Measurements from ENCODE around the gene ADAM8. TPM values are rescaled to one million over a fixed set of nuclear protein-coding genes. Genes with fewer than 3 reads are reported as not detected.
A peak's percentile ranks its signal among the peaks of the same experiment; 100 is the strongest.

ADAM8 gene
- total RNA-seq, 1 experiment from 2014 or later = 16.8 TPM

DNA sequence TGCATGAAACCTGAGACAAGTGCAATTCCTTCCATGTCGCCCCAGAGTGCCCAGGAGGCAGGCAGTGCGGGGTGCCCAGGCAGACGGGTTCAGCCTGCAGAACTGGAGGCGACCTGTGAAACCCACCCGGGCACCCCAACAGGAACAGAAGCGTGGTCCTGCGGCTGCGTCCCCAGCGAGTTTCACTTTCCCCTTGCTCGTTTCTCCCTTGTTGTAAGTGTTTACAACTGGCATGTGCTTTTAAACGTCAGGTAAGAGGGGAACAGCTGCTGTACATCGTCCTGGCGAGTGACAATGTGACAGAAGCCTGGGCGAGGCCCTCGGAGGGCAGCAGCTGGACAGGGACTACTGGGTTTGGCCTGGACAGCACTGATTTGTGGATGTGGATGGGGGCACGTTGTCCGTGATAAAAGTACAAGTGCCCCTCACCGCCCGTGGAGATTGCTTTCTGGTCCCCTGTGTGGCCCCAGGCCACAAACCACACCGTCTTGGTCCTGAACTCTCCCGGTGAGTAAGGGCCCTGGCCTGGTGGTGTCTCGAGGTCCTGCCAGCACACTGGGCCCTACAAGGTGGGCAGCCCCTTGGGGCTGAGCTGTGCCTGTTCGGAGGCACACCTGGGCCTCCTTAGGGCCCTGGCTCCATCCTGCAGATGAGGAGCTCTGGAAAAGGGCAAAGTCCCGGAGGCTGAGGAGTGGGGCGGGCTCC, 35.0 kb downstream of the ADAM8 start:
- no peak overlapping the region for H3K4me3 ChIP-seq (ENCODE audit: low read depth, low read length)
- intact Hi-C loops (cut with micrococcal nuclease; ENCODE audit: unreplicated experiment) = no loop called here

DNA sequence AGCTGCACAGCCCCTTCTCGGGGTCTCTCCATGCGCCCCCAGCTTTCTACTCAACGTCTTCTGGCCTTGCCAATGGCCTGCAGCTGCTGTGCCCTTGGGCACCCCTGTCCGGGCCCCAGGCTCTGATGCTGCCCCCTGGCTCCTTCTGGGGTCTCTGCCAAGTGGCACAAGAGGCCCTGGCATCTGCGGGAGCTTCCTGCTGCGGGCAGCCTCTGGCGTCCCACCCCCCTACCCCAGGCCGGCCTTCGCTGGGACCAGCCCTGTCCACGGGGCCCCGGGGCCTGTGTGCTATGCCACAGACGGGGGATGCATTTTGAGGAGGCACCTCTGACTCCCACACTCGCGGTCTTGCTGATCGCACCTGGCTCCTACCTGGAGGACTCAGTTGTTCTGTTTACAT, 36.7 kb downstream of the ADAM8 start:
- Histone ChIP-seq H3K4me1 (peaks cover 25% of the 10 kb centered on the region), H3K9me3 (no peaks in the 10 kb centered on the region), H3K27me3 (replicated peaks; ENCODE audit: control insufficient read depth, insufficient read depth, low read length) (no peaks in the 10 kb centered on the region; the same call in none of the 2 replicates), H3K4me3 (ENCODE audit: low read depth, low read length) (no peak overlapping the region), H3K36me3 (ENCODE audit: control insufficient read depth, insufficient read depth, low read length) (no peaks in the 10 kb centered on the region)
- intact Hi-C loops (cut with micrococcal nuclease; ENCODE audit: unreplicated experiment) = no loop called here
- no peak for DNase-seq
- peaks cover 7% of the 10 kb centered on the region for H3K36me3 Mint-ChIP-seq (ENCODE audit: insufficient read depth, unreplicated experiment)
- ChIA-PET CTCF (no interaction called here), POLR2A (no interaction called here)
- H3K27ac Mint-ChIP-seq (ENCODE audit: unreplicated experiment) = no peak overlapping the region
- TF ChIP-seq, protein P1, sequence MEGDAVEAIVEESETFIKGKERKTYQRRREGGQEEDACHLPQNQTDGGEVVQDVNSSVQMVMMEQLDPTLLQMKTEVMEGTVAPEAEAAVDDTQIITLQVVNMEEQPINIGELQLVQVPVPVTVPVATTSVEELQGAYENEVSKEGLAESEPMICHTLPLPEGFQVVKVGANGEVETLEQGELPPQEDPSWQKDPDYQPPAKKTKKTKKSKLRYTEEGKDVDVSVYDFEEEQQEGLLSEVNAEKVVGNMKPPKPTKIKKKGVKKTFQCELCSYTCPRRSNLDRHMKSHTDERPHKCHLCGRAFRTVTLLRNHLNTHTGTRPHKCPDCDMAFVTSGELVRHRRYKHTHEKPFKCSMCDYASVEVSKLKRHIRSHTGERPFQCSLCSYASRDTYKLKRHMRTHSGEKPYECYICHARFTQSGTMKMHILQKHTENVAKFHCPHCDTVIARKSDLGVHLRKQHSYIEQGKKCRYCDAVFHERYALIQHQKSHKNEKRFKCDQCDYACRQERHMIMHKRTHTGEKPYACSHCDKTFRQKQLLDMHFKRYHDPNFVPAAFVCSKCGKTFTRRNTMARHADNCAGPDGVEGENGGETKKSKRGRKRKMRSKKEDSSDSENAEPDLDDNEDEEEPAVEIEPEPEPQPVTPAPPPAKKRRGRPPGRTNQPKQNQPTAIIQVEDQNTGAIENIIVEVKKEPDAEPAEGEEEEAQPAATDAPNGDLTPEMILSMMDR (IDR thresholded peaks at IDR 0.05; ENCODE audit: insufficient read depth in 1 of 2, low read depth in 1 of 2, low read length in 1 of 2, severe bottlenecking in 1 of 2, unreplicated experiment in 1 of 2) = no peak
- no peaks in the 10 kb centered on the region for H3K9me3 Mint-ChIP-seq (ENCODE audit: unreplicated experiment)
- H3K4me1 Mint-ChIP-seq (ENCODE audit: low read depth, unreplicated experiment) = peaks cover 9% of the 10 kb centered on the region
- H3K4me3 Mint-ChIP-seq (ENCODE audit: unreplicated experiment) = no peak overlapping the region
- no TSS peak for BruUV-seq (replicated peaks)
- H3K27me3 Mint-ChIP-seq (ENCODE audit: insufficient read depth, unreplicated experiment) = peaks cover 3% of the 10 kb centered on the region

More for the DNA sequence above, 35.0 kb downstream of the ADAM8 start:
- no peak overlapping the region for H3K4me3 Mint-ChIP-seq (ENCODE audit: unreplicated experiment)
- no peaks in the 10 kb centered on the region for H3K9me3 Mint-ChIP-seq (ENCODE audit: unreplicated experiment)
- TF ChIP-seq, protein P1 (IDR thresholded peaks at IDR 0.05; ENCODE audit: insufficient read depth in 1 of 2, low read depth in 1 of 2, low read length in 1 of 2, severe bottlenecking in 1 of 2, unreplicated experiment in 1 of 2) = no peak
- H3K27ac Mint-ChIP-seq (ENCODE audit: unreplicated experiment) = no peak overlapping the region
- Histone ChIP-seq H3K36me3 (ENCODE audit: control insufficient read depth, insufficient read depth, low read length) (no peaks in the 10 kb centered on the region), H3K4me1 (peaks cover 39% of the 10 kb centered on the region), H3K9me3 (no peaks in the 10 kb centered on the region), H3K27me3 (replicated peaks; ENCODE audit: control insufficient read depth, insufficient read depth, low read length) (no peaks in the 10 kb centered on the region; the same call in 1 of the 2 replicates)
- no TSS peak for BruUV-seq (replicated peaks)
- peaks cover 9% of the 10 kb centered on the region for H3K4me1 Mint-ChIP-seq (ENCODE audit: low read depth, unreplicated experiment)
- H3K36me3 Mint-ChIP-seq (ENCODE audit: insufficient read depth, unreplicated experiment) = peaks cover 7% of the 10 kb centered on the region
- no peak for DNase-seq
- peaks cover 3% of the 10 kb centered on the region for H3K27me3 Mint-ChIP-seq (ENCODE audit: insufficient read depth, unreplicated experiment)
- CTCF ChIA-PET = no interaction called here
- POLR2A ChIA-PET = no interaction called here

DNA sequence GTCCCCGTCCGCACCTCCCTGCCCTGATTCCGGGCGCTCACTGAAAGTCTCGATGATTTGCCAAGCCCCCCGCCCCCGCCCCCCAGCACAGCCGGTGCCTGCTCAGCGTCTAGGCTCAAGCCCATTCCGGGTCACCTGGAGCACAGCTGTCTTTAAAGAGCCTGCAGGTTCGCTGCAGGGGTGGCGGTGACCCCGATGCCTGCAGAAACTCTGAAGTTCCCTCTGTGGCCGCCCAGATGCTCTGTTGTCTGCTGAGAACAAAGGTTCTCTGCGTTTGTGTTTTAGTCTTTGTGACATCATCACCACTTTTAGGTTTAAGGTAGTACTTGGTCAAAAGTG, 38.2 kb downstream of the ADAM8 start:
- Mint-ChIP-seq H3K27ac (ENCODE audit: unreplicated experiment) (no peak overlapping the region), H3K9me3 (ENCODE audit: unreplicated experiment) (no peaks in the 10 kb centered on the region), H3K4me3 (ENCODE audit: unreplicated experiment) (peak overlapping the region; percentile 63), H3K4me1 (ENCODE audit: low read depth, unreplicated experiment) (peaks cover 9% of the 10 kb centered on the region), H3K36me3 (ENCODE audit: insufficient read depth, unreplicated experiment) (peaks cover 7% of the 10 kb centered on the region), H3K27me3 (ENCODE audit: insufficient read depth, unreplicated experiment) (peaks cover 3% of the 10 kb centered on the region)
- Histone ChIP-seq H3K4me3 (ENCODE audit: low read depth, low read length) (no peak overlapping the region), H3K4me1 (peaks cover 21% of the 10 kb centered on the region), H3K36me3 (ENCODE audit: control insufficient read depth, insufficient read depth, low read length) (no peaks in the 10 kb centered on the region), H3K27me3 (replicated peaks; ENCODE audit: control insufficient read depth, insufficient read depth, low read length) (no peaks in the 10 kb centered on the region; the same call in none of the 2 replicates), H3K9me3 (no peaks in the 10 kb centered on the region)
- ChIA-PET CTCF (no interaction called here), POLR2A (no interaction called here)
- intact Hi-C loops (cut with micrococcal nuclease; ENCODE audit: unreplicated experiment) = no loop called here
- no peak for DNase-seq
- BruUV-seq (replicated peaks) = no TSS peak
- TF ChIP-seq, protein P1 (IDR thresholded peaks at IDR 0.05; ENCODE audit: insufficient read depth in 1 of 2, low read depth in 1 of 2, low read length in 1 of 2, severe bottlenecking in 1 of 2, unreplicated experiment in 1 of 2) = no peak
